ENCODE results near the gene FAM227A.

DNA sequence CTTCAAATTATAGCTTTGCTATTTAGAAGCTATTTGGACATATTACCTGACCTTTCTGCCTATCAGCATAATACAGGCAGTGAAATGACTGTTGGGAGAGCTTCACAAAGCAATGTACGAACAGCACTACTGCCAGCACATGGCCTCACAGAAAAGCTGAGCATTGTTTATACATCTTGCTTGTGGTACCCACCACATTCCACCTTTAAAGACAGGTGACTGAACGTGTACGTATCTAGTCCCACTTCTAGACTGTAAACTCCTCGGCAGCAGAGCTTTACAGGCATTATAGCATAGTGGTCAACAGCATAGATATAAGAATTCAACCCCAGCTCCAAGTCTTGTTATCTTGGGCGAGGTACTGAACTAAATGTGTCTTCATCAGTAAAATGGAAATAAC, 43.0 kb upstream of the FAM227A start:
- TF ChIP-seq, protein P1, sequence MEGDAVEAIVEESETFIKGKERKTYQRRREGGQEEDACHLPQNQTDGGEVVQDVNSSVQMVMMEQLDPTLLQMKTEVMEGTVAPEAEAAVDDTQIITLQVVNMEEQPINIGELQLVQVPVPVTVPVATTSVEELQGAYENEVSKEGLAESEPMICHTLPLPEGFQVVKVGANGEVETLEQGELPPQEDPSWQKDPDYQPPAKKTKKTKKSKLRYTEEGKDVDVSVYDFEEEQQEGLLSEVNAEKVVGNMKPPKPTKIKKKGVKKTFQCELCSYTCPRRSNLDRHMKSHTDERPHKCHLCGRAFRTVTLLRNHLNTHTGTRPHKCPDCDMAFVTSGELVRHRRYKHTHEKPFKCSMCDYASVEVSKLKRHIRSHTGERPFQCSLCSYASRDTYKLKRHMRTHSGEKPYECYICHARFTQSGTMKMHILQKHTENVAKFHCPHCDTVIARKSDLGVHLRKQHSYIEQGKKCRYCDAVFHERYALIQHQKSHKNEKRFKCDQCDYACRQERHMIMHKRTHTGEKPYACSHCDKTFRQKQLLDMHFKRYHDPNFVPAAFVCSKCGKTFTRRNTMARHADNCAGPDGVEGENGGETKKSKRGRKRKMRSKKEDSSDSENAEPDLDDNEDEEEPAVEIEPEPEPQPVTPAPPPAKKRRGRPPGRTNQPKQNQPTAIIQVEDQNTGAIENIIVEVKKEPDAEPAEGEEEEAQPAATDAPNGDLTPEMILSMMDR (IDR thresholded peaks at IDR 0.05), result no peak
- no peak for TF ChIP-seq POLR2A (IDR thresholded peaks at IDR 0.05)
